GM12875 (cell line): Measurements from ENCODE around the gene TLR7.

ENCODE experiments used
- H3K4me3 ChIP-seq: one replicate; pipeline ENCODE4 v1.5.1; 2011; ENCODE audit warnings: low read depth, low read length, control low read depth
- TF ChIP-seq, protein P1 (sequence below): IDR thresholded peaks from 2 replicates; pipeline ENCODE4 v1.5.1; 2011; ENCODE audit warnings: low read depth, mild to moderate bottlenecking, control low read depth, inconsistent platforms, low read length, moderate library complexity, borderline replicate concordance; ENCODE audit not compliant: insufficient read depth

TLR7 gene

DNA sequence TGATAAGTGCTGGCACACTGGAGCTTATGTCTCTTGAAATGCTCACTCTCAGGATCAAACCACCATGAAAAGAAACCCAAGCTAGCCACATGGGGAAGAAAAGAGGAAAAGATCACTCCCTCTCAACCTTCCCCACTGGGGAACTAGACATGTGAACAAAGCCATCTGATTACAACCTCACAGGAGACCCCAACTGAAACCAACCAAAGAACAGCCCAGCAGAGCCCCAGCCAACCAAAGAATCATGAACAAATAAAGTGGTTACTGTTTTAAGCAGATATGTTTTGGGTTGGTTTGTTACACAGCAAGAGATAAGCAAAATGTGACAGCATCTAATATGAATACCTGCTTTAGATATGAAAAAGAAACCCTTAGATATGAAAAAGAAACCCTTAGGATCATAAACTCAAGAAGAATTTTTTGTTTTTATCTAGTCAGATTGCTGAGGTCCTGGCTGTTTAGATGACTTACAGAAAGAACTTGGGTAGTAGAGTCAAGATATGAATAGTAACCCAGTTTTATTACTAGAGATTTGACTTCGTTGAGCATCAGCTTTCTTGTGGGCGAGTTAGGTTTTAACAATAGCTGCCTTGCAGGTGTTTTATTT, 23.7 kb upstream of the TLR7 start:
- no peak overlapping the region for H3K4me3 ChIP-seq
- TF ChIP-seq, protein P1, sequence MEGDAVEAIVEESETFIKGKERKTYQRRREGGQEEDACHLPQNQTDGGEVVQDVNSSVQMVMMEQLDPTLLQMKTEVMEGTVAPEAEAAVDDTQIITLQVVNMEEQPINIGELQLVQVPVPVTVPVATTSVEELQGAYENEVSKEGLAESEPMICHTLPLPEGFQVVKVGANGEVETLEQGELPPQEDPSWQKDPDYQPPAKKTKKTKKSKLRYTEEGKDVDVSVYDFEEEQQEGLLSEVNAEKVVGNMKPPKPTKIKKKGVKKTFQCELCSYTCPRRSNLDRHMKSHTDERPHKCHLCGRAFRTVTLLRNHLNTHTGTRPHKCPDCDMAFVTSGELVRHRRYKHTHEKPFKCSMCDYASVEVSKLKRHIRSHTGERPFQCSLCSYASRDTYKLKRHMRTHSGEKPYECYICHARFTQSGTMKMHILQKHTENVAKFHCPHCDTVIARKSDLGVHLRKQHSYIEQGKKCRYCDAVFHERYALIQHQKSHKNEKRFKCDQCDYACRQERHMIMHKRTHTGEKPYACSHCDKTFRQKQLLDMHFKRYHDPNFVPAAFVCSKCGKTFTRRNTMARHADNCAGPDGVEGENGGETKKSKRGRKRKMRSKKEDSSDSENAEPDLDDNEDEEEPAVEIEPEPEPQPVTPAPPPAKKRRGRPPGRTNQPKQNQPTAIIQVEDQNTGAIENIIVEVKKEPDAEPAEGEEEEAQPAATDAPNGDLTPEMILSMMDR, result no peak

DNA sequence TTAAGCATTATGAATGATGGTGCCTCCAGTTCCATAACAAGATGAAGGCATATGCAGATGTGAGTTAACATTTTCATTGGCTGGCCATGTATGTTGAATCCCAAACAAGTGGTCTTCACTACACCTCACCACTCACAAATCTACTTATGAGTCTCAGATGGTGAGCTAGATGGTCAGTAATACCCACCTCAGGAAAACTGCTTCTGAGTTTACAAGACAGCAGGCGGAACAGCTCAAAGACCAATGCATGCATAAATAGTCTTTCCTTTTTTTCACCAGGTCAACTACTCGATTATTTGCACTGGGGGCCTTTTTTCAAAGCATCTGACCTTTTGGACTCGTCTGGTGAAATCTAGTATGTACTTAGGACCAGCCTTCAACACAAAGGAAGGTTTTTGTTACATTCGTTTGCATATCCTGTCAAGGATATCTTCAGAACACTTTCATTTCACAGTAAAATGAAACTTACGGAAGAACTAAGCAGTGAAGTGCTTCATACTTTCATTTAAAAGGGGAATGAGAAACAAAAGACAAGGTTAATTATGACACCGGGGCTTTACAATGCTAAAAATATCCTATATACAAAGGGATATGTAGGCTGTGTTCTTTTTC, 23.1 kb upstream of the TLR7 start:
- H3K4me3 ChIP-seq, result no peak overlapping the region
- TF ChIP-seq, protein P1, result no peak

DNA sequence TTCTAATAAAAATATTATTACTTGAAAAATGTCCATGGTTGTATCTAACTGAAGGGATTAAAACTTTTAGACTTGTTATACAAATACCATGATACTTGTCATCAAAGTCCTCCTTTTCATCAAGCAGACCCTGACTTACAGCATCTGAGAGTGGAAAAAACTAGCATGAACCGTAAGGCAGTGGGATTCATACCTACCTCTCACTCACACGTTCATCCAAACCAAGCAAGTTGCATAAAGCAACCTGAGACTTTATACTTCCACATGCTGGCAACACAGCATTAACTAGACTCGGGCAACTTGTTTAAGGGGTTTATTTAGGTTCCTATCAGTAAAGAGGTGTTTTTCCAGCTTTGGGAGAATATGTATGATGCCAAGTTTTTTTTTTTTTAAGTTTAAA, 22.6 kb upstream of the TLR7 start:
- H3K4me3 ChIP-seq, result no peak overlapping the region
- TF ChIP-seq, protein P1, result no peak

DNA sequence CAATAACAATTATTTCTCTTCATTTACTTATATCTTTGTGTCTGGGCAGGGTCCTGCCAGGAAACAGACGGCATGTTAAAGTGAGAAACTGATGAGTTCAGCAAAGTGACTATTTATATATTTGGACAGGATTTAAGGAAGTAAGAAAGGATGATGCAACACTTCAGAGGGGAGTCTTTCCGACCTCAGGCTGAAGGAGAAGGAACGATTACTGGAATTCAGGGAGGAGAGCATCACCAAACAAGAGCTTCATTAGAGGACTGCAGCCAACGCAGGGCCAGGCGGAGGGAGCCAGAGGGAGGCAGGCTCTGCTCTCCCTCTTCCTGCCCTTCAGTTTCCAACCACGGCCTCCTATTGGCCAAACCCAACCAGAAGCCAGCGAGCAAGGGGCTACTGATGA, 1.5 kb upstream of the TLR7 start:
- no peak overlapping the region for H3K4me3 ChIP-seq
- TF ChIP-seq, protein P1, result no peak

DNA sequence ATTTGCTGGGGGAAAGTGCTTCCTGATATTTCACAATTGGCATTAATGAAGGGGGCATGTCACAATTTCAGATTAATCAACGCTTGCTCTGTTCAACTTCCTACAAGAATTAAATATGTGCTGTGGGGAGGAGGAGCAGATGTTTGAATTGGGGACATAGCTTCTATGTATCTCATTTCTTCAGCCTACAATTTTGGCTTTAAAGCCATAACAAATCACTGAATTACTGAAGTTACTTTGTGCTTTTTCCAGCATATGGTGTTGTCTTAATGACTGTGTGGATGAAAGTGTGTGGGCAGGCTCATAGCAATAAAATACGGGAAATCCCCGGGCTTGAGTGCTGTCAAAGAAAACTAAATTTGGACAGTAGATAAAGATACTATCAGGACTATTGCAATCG, 813 bp downstream of the TLR7 start:
- peak overlapping the region; percentile 46 for H3K4me3 ChIP-seq
- TF ChIP-seq, protein P1, result no peak

DNA sequence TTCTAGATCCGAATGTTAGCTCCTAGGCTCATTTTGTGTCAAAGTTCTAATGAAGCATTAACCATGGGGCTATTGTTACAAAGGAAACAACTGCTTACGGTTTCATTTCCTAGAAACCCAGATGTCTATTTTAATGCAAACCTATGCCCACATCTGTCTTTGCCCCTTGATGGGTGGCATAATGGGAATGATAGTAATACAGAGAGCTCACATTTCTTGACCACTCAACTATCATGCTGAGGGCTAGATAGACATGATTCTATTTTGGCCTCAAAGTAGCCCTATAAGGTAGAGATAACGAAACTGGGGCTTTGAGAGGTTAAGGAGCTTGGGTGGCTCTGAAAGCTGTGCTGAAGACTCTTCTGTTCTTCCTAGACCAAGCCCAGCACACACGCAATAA, 1.9 kb downstream of the TLR7 start:
- H3K4me3 ChIP-seq, result peak overlapping the region; percentile 46
- TF ChIP-seq, protein P1, result no peak

DNA sequence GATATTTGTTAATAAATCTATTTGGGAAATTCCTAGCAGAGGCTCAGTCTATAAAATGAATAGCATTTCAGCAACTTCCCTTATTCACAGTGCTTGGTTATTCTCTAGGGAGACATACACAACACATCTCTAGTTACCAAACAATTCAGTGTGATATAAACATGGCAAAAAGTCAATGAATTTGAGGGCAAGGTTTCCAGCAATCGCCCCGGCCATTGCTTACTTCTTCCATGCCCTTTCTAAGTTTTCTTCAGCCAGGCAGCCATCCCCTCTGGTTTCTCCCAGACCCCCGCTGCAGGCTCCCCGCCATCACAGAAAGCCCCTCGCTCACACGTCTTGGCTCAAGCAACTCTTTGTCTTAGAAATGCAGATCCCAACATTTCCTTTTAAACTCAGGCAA, 4.4 kb downstream of the TLR7 start:
- H3K4me3 ChIP-seq, result peak overlapping the region; percentile 16
- TF ChIP-seq, protein P1, result no peak
